CD4-positive, alpha-beta memory T cell (primary cell): ENCODE data around the gene ST6GALNAC5. TPM values are rescaled to one million over a fixed set of nuclear protein-coding genes. Genes with fewer than 3 reads are reported as not detected.
"Not testable (repeated sequence)": the region's sequence is repeated elsewhere in the genome, so short reads cannot be mapped to it uniquely, and the experiment has no call there.

Experiments
- CTCF ChIA-PET: fragments of 350-600 bp; sonication (Branson Sonifier 250); formaldehyde crosslinking; loops from one replicate; lab custom pipeline; 2021; ENCODE audit warnings: inconsistent platforms; ENCODE audit not compliant: partially characterized antibody; lab: Charles Lee
- POLR2A ChIA-PET: fragments of 350-600 bp; sonication (Branson Sonifier 250); formaldehyde crosslinking; loops from one replicate; lab custom pipeline; 2021; ENCODE audit not compliant: partially characterized antibody; lab: Charles Lee
- DNase-seq, 5 donors: peaks; one replicate each; pipeline versions ENCODE4 v3.0.0 to v3.0.0-alpha.2; 2020 to 2022; ENCODE audit warnings: mixed read lengths in 1 of 5
- H3K27ac ChIP-seq: one replicate; pipeline ENCODE4 v1.7.0; 2013; ENCODE audit warnings: low read depth, low read length
- H3K27me3 ChIP-seq: 2 replicates; pipeline ENCODE4 v1.7.0; 2013; ENCODE audit warnings: mild to moderate bottlenecking, low read length, moderate library complexity; ENCODE audit not compliant: insufficient read depth
- H3K36me3 ChIP-seq: 2 replicates; pipeline ENCODE4 v1.7.0; 2013; ENCODE audit warnings: mild to moderate bottlenecking, low read length, moderate library complexity; ENCODE audit not compliant: insufficient read depth
- H3K4me1 ChIP-seq: 2 replicates; pipeline ENCODE4 v1.7.0; 2013; ENCODE audit warnings: mild to moderate bottlenecking, low read length, moderate library complexity; ENCODE audit not compliant: insufficient read depth
- H3K4me3 ChIP-seq, 2 donors: one replicate each; pipeline ENCODE4 v1.7.0; 2013; ENCODE audit warnings: low read length in 2 of 2, mild to moderate bottlenecking in 1 of 2
- H3K9me3 ChIP-seq, 2 donors: one replicate each; pipeline ENCODE4 v1.7.0; 2013; ENCODE audit warnings: low read length in 2 of 2, control low read depth in 1 of 2; ENCODE audit not compliant: control insufficient read depth in 1 of 2
- H3K27ac Mint-ChIP-seq, 7 donors: one replicate each; pipeline ENCODE4 v1.8.0; 2020 to 2021; ENCODE audit warnings: mixed read lengths in 7 of 7, mild to moderate bottlenecking in 6 of 7, inconsistent platforms in 3 of 7, moderate library complexity in 3 of 7
- H3K27me3 Mint-ChIP-seq, 2 donors: one replicate each; pipeline ENCODE4 v1.8.0; 2020 to 2021; ENCODE audit warnings: mixed read lengths in 2 of 2
- H3K36me3 Mint-ChIP-seq, 2 donors: one replicate each; pipeline ENCODE4 v1.8.0; 2020 to 2021; ENCODE audit warnings: mixed read lengths in 2 of 2, inconsistent platforms in 1 of 2, mild to moderate bottlenecking in 1 of 2
- H3K4me1 Mint-ChIP-seq, 4 donors: one replicate each; pipeline ENCODE4 v1.8.0; 2020 to 2021; ENCODE audit warnings: mixed read lengths in 4 of 4, mild to moderate bottlenecking in 1 of 4
- H3K4me3 Mint-ChIP-seq, 8 donors: one replicate each; pipeline ENCODE4 v1.8.0; 2020 to 2021; ENCODE audit warnings: mixed read lengths in 8 of 8, mild to moderate bottlenecking in 7 of 8, moderate library complexity in 6 of 8, inconsistent platforms in 3 of 8
- H3K9me3 Mint-ChIP-seq, 8 donors: one replicate each; pipeline ENCODE4 v1.8.0; 2020 to 2021; ENCODE audit warnings: mixed read lengths in 8 of 8, mild to moderate bottlenecking in 5 of 8, inconsistent platforms in 3 of 8, moderate library complexity in 1 of 8
- intact Hi-C: fragments of 100-400 bp; cut with micrococcal nuclease; formaldehyde crosslinking; loops from one replicate; pipeline ENCODE4 v1.15.1; 2023
- polyA plus RNA-seq, 2 donors: library from polyadenylated mRNA; unstranded; fragments of 300-500 nt; fragmentation: Illumina TruSeq; gene quantifications; one replicate each; pipeline ENCODE4 v1.2.3, GENCODE V29; 2021
- total RNA-seq, 2 experiments: library from RNA; stranded (reverse); gene quantifications; one replicate each; pipeline ENCODE4 v1.2.3, GENCODE V29; 2021

The ST6GALNAC5 gene
- total and polyA plus RNA-seq, 4 experiments from 2014 or later, result 0.10 TPM; not detected in 3

DNA sequence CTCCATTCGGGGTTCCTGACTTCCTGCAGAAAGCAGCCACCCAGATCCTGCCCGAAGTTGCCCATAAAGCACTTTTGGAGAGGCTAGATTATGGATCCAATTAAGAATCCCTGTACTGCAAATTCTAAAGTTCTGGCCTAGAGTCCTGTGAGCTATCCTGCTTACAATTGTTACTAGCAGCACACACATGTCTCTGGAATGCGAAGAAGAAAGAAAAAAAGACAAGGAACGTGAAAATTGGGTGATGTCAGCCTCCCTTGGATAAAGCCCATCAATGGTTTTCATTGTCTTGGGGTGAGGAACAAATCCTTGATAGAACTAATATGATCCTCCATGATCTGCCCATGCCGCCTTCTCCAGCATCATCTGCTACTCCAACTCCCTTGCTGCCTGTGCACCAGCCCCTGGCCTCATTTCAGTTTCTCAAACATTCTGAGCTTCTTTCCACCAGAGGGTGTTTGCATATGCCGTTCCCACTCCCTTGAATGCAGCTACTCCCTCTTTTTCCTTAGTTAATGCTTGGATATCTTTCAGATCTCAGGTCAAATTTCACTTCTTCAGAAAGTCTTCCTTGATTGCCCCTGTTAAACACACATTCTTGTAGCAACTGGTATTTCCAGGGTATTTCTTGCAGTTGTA, 94.0 kb downstream of the ST6GALNAC5 start:
- H3K4me1 ChIP-seq, result no peaks in the 10 kb centered on the region
- peaks cover 0 to 9% (median 1%) of the 10 kb centered on the region in 8 donors for H3K9me3 Mint-ChIP-seq
- no peaks in the 10 kb centered on the region for H3K36me3 ChIP-seq
- H3K27me3 ChIP-seq, result no peaks in the 10 kb centered on the region
- ChIA-PET POLR2A (no interaction called here), CTCF (no interaction called here)
- no peak overlapping the region for H3K4me3 ChIP-seq
- H3K27me3 Mint-ChIP-seq, result no peaks in the 10 kb centered on the region
- no peak overlapping the region for H3K27ac Mint-ChIP-seq
- no peak for DNase-seq
- H3K4me1 Mint-ChIP-seq, result no peaks in the 10 kb centered on the region
- H3K27ac ChIP-seq, result no peak overlapping the region
- no peaks in the 10 kb centered on the region for H3K9me3 ChIP-seq
- no peaks in the 10 kb centered on the region for H3K36me3 Mint-ChIP-seq
- intact Hi-C loops, result no loop called here
- H3K4me3 Mint-ChIP-seq, result no peak overlapping the region

DNA sequence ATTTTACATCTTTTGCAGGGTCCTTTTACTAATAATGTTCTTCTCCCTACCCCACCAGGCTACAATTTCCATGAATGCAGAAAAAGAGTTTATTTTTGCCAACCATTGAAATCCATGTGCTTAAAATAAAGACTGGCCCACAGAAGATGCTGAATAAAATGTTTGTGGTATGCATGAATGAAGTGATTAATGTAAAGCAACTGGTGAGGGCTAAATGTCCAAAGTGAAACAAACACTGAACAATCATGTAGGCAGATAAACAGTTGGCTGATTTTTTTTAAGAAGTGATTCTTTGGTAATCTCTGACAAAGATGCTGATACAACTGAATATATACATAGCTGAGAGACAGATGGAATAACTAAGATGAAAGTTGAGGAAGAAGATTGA, 94.5 kb downstream of the ST6GALNAC5 start:
- ChIA-PET CTCF (no interaction called here), POLR2A (no interaction called here)
- no peak overlapping the region for H3K4me3 ChIP-seq
- no peaks in the 10 kb centered on the region for H3K9me3 ChIP-seq
- no peaks in the 10 kb centered on the region for H3K27me3 ChIP-seq
- H3K36me3 ChIP-seq, result no peaks in the 10 kb centered on the region
- no peaks in the 10 kb centered on the region for H3K4me1 ChIP-seq
- H3K27me3 Mint-ChIP-seq, result no peaks in the 10 kb centered on the region
- H3K9me3 Mint-ChIP-seq, result peaks cover 0 to 9% (median 1%) of the 10 kb centered on the region in 8 donors
- no peak for DNase-seq
- intact Hi-C loops, result no loop called here
- H3K4me1 Mint-ChIP-seq, result no peaks in the 10 kb centered on the region
- H3K4me3 Mint-ChIP-seq, result no peak overlapping the region
- H3K27ac ChIP-seq, result no peak overlapping the region
- no peaks in the 10 kb centered on the region for H3K36me3 Mint-ChIP-seq
- no peak overlapping the region for H3K27ac Mint-ChIP-seq

DNA sequence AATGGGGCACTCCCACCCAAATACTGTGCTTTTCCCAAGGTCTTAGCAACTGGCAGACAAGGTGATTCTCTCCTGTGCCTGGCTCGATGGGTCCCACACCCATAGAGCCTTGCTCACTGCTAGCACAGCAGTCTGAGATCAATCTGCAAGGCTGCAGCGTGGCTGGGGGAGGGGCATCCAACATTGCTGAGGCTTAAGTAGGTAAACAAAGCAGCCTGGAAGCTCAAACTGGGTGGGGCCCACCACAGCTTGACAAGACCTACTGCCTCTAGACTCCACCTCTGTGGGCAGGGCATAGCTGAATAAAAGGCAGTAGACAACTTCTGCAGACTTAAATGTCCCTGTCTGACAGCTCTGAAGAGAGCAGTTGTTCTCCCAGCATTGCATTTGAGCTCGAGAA, 114.0 kb downstream of the ST6GALNAC5 start:
- H3K36me3 ChIP-seq, H3K27me3 ChIP-seq, H3K4me1 ChIP-seq, H3K27me3 Mint-ChIP-seq, intact Hi-C loops, POLR2A ChIA-PET, H3K4me3 ChIP-seq, CTCF ChIA-PET, H3K4me3 Mint-ChIP-seq, H3K36me3 Mint-ChIP-seq, H3K4me1 Mint-ChIP-seq, H3K9me3 ChIP-seq, H3K27ac ChIP-seq, H3K27ac Mint-ChIP-seq: not testable (repeated sequence)
- peaks cover 0 to 35% (median 24%) of the 10 kb centered on the region in 8 donors for H3K9me3 Mint-ChIP-seq
- DNase-seq, result peak in 1 of 5 donors; percentile 16

DNA sequence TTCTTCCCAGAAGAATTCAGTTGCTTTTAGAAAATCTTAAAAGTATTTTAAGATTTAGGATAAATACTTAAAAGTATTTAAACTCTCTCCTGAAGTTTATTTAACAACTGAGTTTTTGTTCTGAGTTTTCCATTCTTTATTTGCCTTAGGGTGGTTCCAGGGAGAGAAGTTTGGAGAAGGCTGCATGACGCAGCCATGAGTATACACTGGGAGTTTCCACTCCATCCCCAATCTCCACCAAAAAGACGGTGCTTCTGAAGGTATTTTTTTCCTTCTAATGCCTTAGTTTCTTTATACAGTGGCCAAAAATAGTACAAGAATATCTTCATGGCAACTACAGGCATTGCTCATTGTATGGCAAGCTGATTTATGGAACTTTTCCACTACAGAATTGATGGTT, 122.7 kb downstream of the ST6GALNAC5 start:
- POLR2A ChIA-PET, result no interaction called here
- no peaks in the 10 kb centered on the region for H3K4me1 ChIP-seq
- no peaks in the 10 kb centered on the region for H3K27me3 ChIP-seq
- peaks cover 5% of the 10 kb centered on the region in 2 donors for H3K27me3 Mint-ChIP-seq
- intact Hi-C loops, result no loop called here
- no peak for DNase-seq
- no peak overlapping the region for H3K27ac ChIP-seq
- H3K36me3 ChIP-seq, result no peaks in the 10 kb centered on the region
- H3K9me3 Mint-ChIP-seq, result peaks cover 0 to 3% (median 0%) of the 10 kb centered on the region in 8 donors
- no peaks in the 10 kb centered on the region for H3K9me3 ChIP-seq
- H3K27ac Mint-ChIP-seq, result no peak overlapping the region
- CTCF ChIA-PET, result no interaction called here
- no peak overlapping the region for H3K4me3 ChIP-seq
- no peak overlapping the region for H3K4me3 Mint-ChIP-seq
- no peaks in the 10 kb centered on the region for H3K36me3 Mint-ChIP-seq
- H3K4me1 Mint-ChIP-seq, result no peaks in the 10 kb centered on the region

DNA sequence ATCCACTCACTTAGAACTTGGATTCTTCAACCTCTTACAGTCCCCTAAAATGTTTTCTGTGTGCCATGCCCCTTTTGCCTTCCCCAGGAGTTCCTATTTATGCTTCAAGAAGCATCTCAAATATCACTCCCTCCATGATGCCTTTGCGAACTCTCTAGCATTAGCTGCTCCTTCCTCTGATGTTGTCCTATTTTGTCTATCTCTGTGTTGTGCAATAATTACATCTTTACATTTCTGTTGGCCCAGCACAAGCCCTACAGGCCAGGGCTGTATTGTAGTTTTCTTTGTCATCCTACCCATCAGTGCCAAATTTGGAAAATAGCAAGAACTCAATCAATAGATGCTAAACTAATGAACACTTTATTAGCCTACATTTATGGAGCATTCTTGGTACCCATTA, 125.8 kb downstream of the ST6GALNAC5 start:
- CTCF ChIA-PET, result no interaction called here
- no peak for DNase-seq
- H3K27ac Mint-ChIP-seq, result no peak overlapping the region
- Histone ChIP-seq H3K9me3 (no peaks in the 10 kb centered on the region), H3K27me3 (no peaks in the 10 kb centered on the region), H3K27ac (no peak overlapping the region), H3K36me3 (no peaks in the 10 kb centered on the region), H3K4me1 (no peaks in the 10 kb centered on the region), H3K4me3 (no peak overlapping the region)
- no peak overlapping the region for H3K4me3 Mint-ChIP-seq
- peaks cover 0 to 3% (median 0%) of the 10 kb centered on the region in 4 donors for H3K4me1 Mint-ChIP-seq
- H3K36me3 Mint-ChIP-seq, result no peaks in the 10 kb centered on the region
- POLR2A ChIA-PET, result no interaction called here
- intact Hi-C loops, result no loop called here
- H3K9me3 Mint-ChIP-seq, result peaks cover 0 to 3% (median 0%) of the 10 kb centered on the region in 8 donors
- H3K27me3 Mint-ChIP-seq, result peaks cover 5% of the 10 kb centered on the region in 2 donors

DNA sequence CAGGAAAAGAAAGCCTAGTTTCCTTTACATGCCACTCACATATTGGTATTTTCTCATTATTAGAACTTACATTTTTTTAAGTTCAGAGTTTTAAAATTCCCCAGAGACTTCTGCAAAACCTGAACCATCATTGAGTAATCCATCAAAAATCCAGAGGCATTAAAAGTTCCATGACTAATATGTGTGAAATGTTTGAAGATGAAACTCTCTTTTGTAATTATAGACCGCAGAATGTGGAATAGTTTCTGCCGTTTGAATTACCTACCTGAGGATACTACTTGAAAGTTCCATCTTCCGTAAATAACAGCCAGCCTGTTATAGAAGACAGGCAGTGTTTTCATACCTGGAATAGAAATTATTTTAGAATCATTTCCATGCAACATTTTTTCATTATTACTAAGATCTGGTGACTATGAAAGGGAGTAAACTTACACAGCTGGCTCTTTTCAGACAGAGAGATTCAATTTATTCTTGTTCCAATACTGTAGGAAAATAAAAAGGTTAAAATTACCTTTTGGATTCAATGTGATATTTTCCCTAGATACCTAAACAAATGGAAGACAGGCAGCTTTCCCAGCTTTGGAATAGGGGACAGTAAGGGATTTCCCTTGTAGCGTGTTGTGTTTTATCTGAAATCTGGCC, 131.4 kb downstream of the ST6GALNAC5 start:
- no peak overlapping the region for H3K27ac ChIP-seq
- ChIA-PET CTCF (no interaction called here), POLR2A (no interaction called here)
- H3K4me3 Mint-ChIP-seq, result no peak overlapping the region
- no peak for DNase-seq
- no peaks in the 10 kb centered on the region for H3K36me3 ChIP-seq
- no peak overlapping the region for H3K4me3 ChIP-seq
- H3K9me3 ChIP-seq, result no peaks in the 10 kb centered on the region
- peaks cover 0 to 7% (median 0%) of the 10 kb centered on the region in 8 donors for H3K9me3 Mint-ChIP-seq
- peaks cover 0 to 3% (median 0%) of the 10 kb centered on the region in 4 donors for H3K4me1 Mint-ChIP-seq
- intact Hi-C loops, result no loop called here
- no peak overlapping the region for H3K27ac Mint-ChIP-seq
- no peaks in the 10 kb centered on the region for H3K27me3 ChIP-seq
- no peaks in the 10 kb centered on the region for H3K4me1 ChIP-seq
- H3K36me3 Mint-ChIP-seq, result no peaks in the 10 kb centered on the region
- H3K27me3 Mint-ChIP-seq, result peaks cover 0 to 2% of the 10 kb centered on the region in 2 donors

DNA sequence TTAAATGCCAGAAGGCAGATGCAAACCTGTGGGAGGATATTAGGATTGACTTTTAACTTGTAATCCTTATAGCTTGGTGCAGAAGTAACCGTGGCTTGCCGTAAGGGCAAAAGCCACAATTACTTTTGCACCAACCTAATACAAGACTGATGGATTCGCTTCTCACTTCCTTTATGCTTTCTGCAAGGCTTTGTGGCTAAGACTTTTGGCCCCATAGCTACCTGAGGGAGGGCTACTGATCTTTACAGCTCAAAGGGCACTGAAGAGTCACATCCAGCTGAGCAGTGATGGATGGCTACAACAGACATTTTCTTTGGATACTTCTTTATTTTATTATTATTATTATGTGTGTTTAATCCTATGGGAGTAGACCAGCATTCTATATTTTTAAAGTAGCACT, 140.4 kb downstream of the ST6GALNAC5 start:
- Mint-ChIP-seq H3K9me3 (peaks cover 0 to 4% (median 0%) of the 10 kb centered on the region in 8 donors), H3K4me3 (no peak overlapping the region), H3K27ac (no peak overlapping the region), H3K36me3 (no peaks in the 10 kb centered on the region), H3K27me3 (no peaks in the 10 kb centered on the region), H3K4me1 (no peaks in the 10 kb centered on the region)
- intact Hi-C loops, result no loop called here
- CTCF ChIA-PET, result no interaction called here
- Histone ChIP-seq H3K9me3 (no peaks in the 10 kb centered on the region), H3K36me3 (no peaks in the 10 kb centered on the region), H3K27me3 (no peaks in the 10 kb centered on the region), H3K27ac (no peak overlapping the region), H3K4me3 (no peak overlapping the region), H3K4me1 (no peaks in the 10 kb centered on the region)
- DNase-seq, result no peak
- POLR2A ChIA-PET, result no interaction called here
